Calu3 (cell line): ENCODE data around the gene ACVR1B. TPM values are rescaled to one million over a fixed set of nuclear protein-coding genes. Genes with fewer than 3 reads are reported as not detected.

Experiments
- BruUV-seq: library from RNA; stranded (reverse); fragments of 400-500 nt; replicated peaks from 2 replicates; lab custom pipeline; 2021; lab: Mats Ljungman, UMichigan
- CTCF ChIA-PET: fragments of 300-600 bp; sonication (Branson Sonifier 250); formaldehyde crosslinking; loops from one replicate; lab custom pipeline; 2022; ENCODE audit warnings: antibody characterized with exemption; lab: Charles Lee
- DNase-seq: peaks from one replicate; pipeline ENCODE4 v3.0.0; 2022
- H3K27ac Mint-ChIP-seq: one replicate; pipeline ENCODE4 v1.8.0; 2022; ENCODE audit warnings: mixed read lengths; ENCODE audit not compliant: unreplicated experiment
- H3K27me3 Mint-ChIP-seq: one replicate; pipeline ENCODE4 v1.8.0; 2022; ENCODE audit warnings: mixed read lengths; ENCODE audit not compliant: unreplicated experiment
- H3K36me3 Mint-ChIP-seq: one replicate; pipeline ENCODE4 v1.8.0; 2022; ENCODE audit warnings: mild to moderate bottlenecking, moderate library complexity, mixed read lengths; ENCODE audit not compliant: insufficient read depth, unreplicated experiment
- H3K4me1 Mint-ChIP-seq: one replicate; pipeline ENCODE4 v1.8.0; 2022; ENCODE audit warnings: mild to moderate bottlenecking, low read depth, mixed read lengths; ENCODE audit not compliant: unreplicated experiment
- H3K4me3 Mint-ChIP-seq: one replicate; pipeline ENCODE4 v1.8.0; 2022; ENCODE audit warnings: mild to moderate bottlenecking, low read depth, moderate library complexity, mixed read lengths; ENCODE audit not compliant: unreplicated experiment
- H3K9me3 Mint-ChIP-seq: one replicate; pipeline ENCODE4 v1.8.0; 2022; ENCODE audit warnings: low read depth, mixed read lengths; ENCODE audit not compliant: unreplicated experiment
- intact Hi-C: fragments of 100-400 bp; cut with micrococcal nuclease; formaldehyde crosslinking; loops from one replicate; pipeline ENCODE4 v1.10.0; 2022; ENCODE audit not compliant: unreplicated experiment
- total RNA-seq: library from RNA; stranded (reverse); gene quantifications from 2 replicates; pipeline ENCODE4 v1.2.3, GENCODE V29; 2022
- TF ChIP-seq, protein P1 (sequence below): fragments of 200-600 bp; IDR thresholded peaks from one replicate; pipeline ENCODE4 v1.8.0; 2022; ENCODE audit warnings: antibody characterized with exemption; ENCODE audit not compliant: unreplicated experiment

Gene ACVR1B
- total RNA-seq, 1 experiment from 2014 or later, result 16.3 TPM

DNA sequence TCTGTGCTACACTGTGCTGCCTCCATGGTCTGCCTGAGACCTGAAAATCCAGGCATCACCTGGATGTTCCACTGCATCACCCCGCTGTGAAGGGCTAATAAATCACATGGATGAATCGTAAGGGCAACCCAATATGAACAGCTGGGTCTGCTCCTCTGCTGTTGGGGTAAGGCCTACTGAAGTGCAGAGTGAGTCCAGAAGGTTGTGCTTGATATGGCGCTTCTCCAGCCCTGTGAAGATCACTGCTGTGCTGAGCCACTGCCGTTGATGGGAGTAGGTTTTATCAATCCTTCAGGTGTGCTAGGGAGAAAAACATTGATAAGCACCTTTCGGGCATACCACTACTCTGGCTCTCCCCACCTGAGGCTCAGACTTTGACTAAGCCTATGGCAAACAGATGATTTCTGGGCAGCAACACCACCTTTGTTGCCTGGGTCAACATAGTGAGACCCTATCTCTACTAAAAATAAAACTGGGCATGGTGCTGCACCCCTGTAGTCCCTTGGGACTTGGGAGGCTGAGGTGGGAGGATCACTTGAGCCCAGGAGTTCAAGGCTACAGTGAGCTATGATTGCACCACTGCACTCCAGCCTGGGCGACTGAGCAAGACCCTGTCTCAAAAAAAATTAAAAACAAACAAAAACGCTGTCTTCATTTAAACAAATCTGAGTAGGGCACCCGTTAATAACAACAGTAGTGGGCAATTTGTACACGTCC, 42.5 kb upstream of the ACVR1B start:
- TF ChIP-seq, protein P1, sequence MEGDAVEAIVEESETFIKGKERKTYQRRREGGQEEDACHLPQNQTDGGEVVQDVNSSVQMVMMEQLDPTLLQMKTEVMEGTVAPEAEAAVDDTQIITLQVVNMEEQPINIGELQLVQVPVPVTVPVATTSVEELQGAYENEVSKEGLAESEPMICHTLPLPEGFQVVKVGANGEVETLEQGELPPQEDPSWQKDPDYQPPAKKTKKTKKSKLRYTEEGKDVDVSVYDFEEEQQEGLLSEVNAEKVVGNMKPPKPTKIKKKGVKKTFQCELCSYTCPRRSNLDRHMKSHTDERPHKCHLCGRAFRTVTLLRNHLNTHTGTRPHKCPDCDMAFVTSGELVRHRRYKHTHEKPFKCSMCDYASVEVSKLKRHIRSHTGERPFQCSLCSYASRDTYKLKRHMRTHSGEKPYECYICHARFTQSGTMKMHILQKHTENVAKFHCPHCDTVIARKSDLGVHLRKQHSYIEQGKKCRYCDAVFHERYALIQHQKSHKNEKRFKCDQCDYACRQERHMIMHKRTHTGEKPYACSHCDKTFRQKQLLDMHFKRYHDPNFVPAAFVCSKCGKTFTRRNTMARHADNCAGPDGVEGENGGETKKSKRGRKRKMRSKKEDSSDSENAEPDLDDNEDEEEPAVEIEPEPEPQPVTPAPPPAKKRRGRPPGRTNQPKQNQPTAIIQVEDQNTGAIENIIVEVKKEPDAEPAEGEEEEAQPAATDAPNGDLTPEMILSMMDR, result no peak
- Mint-ChIP-seq H3K36me3 (no peaks in the 10 kb centered on the region), H3K27ac (no peak overlapping the region), H3K27me3 (peaks cover 57% of the 10 kb centered on the region), H3K4me3 (no peak overlapping the region), H3K9me3 (no peaks in the 10 kb centered on the region), H3K4me1 (no peaks in the 10 kb centered on the region)
- intact Hi-C loops, result no loop called here
- BruUV-seq, result no TSS peak
- CTCF ChIA-PET, result no interaction called here
- no peak for DNase-seq

DNA sequence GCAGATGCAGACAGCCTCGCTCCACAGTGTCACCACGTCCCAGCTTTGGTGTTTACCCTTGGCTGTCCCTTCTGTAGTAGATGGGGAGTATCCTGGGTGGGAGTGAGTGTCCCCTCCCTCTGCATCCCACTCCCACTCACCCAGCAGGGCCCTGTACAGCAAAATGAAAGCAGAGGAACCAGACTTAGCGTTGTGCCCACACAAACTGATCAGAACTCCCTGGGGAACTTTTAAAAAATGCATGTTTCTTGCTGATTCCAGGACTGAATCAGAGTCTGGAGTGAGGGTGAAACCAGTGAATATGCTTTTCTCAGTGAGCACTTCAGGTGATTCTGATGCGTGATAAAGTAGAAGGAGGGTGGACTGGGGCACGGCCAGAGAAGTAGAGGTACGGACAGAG, 41.3 kb upstream of the ACVR1B start:
- intact Hi-C loops, result no loop called here
- no peak overlapping the region for H3K27ac Mint-ChIP-seq
- H3K27me3 Mint-ChIP-seq, result peaks cover 53% of the 10 kb centered on the region
- no peak overlapping the region for H3K4me3 Mint-ChIP-seq
- H3K36me3 Mint-ChIP-seq, result no peaks in the 10 kb centered on the region
- no TSS peak for BruUV-seq
- TF ChIP-seq, protein P1, result no peak
- H3K4me1 Mint-ChIP-seq, result no peaks in the 10 kb centered on the region
- DNase-seq, result no peak
- no peaks in the 10 kb centered on the region for H3K9me3 Mint-ChIP-seq
- CTCF ChIA-PET, result no interaction called here

DNA sequence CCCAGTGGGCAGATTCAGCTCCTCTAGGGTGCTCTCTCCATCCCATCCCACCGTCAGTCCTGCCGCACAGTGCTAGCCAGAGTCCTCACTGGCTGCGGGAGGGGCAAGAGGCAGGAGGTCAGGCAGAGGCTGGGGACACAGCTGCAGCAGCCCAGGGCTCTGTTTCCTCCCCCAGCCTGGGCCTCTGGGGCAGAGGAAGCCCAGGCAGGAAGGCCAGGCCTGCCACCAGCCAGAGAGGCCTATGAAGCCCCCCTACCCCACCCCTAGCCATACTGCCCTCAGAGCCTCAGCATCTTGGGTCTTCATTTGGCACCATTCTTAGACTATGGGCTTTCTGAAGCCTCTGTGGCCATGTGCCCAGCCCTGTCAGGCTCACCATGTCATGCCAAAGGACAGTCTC, 40.8 kb upstream of the ACVR1B start:
- Mint-ChIP-seq H3K4me1 (no peaks in the 10 kb centered on the region), H3K9me3 (no peaks in the 10 kb centered on the region), H3K4me3 (no peak overlapping the region), H3K36me3 (no peaks in the 10 kb centered on the region), H3K27me3 (peaks cover 48% of the 10 kb centered on the region), H3K27ac (no peak overlapping the region)
- TF ChIP-seq, protein P1, result no peak
- CTCF ChIA-PET, result no interaction called here
- intact Hi-C loops, result no loop called here
- no TSS peak for BruUV-seq
- DNase-seq, result no peak

DNA sequence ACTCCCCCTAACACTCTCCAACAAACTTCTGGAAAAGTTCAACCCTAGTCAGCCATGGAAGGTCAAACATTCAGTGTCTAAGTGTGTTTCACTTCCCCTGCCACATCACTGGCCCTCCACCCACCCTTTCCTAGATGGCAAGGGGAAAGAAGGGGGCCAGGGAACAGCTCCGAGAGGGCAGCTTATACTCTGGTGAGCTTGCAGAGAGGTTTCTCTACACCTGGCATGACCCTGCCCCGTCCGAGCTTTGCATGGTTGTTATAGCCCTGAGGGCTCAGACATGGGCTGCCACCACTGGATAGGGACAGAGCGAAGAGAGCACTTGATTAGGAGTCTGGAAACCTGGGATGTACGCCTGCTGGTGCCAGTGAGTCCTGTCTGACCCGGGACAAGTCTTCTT, 40.2 kb upstream of the ACVR1B start:
- CTCF ChIA-PET, result no interaction called here
- TF ChIP-seq, protein P1, result no peak
- peaks cover 43% of the 10 kb centered on the region for H3K27me3 Mint-ChIP-seq
- no peaks in the 10 kb centered on the region for H3K36me3 Mint-ChIP-seq
- no peaks in the 10 kb centered on the region for H3K9me3 Mint-ChIP-seq
- no peaks in the 10 kb centered on the region for H3K4me1 Mint-ChIP-seq
- H3K27ac Mint-ChIP-seq, result no peak overlapping the region
- intact Hi-C loops, result no loop called here
- no TSS peak for BruUV-seq
- H3K4me3 Mint-ChIP-seq, result no peak overlapping the region
- DNase-seq, result no peak
